Endothelial cell of umbilical vein (primary cell): Measurements from ENCODE around the gene TRAIP. TPM values are rescaled to one million over a fixed set of nuclear protein-coding genes. Genes with fewer than 3 reads are reported as not detected.

Experiments
- BruUV-seq: library from RNA; stranded (reverse); fragments of 400-500 nt; replicated peaks from 2 replicates; lab custom pipeline; 2021; lab: Mats Ljungman, UMichigan
- CTCF ChIA-PET: fragments of 300-600, 350-600 bp; sonication (Branson Sonifier 250); formaldehyde crosslinking; loops from one replicate; lab custom pipeline; 2021; ENCODE audit warnings: antibody characterized with exemption, inconsistent platforms; lab: Charles Lee
- POLR2A ChIA-PET: fragments of 300-600, 350-600 bp; sonication (Branson Sonifier 250); formaldehyde crosslinking; loops from one replicate; lab custom pipeline; 2021; ENCODE audit warnings: antibody characterized with exemption, inconsistent platforms; lab: Charles Lee
- DNase-seq: peaks from one replicate; pipeline ENCODE4 v3.0.0-alpha.2; 2011; ENCODE audit warnings: low read depth, low spot score
- FAIRE-seq: peaks from 2 replicates; lab custom pipeline; 2011; peaks lifted over from hg19 to GRCh38; lab: Jason Lieb, UNC
- H2AFZ ChIP-seq: 2 replicates; pipeline ENCODE4 v1.6.0; 2012; ENCODE audit warnings: low read depth, low read length, control low read depth, inconsistent platforms
- H3K27ac ChIP-seq: 2 replicates; pipeline ENCODE4 v1.5.1; 2011; ENCODE audit warnings: low read depth, mild to moderate bottlenecking, control low read depth, low read length, moderate library complexity; ENCODE audit not compliant: insufficient read depth
- H3K27me3 ChIP-seq, 2 experiments: 2 replicates each; pipeline versions ENCODE4 v1.6.0 to v1.6.1; 2011; ENCODE audit warnings: low read length in 2 of 2, mixed read lengths in 1 of 2; ENCODE audit not compliant: control insufficient read depth in 2 of 2, insufficient read depth in 2 of 2
- H3K36me3 ChIP-seq, 2 experiments: 2 replicates in 1 of 2; 3 replicates in 1 of 2; pipeline ENCODE4 v1.5.1; 2011; ENCODE audit warnings: low read length in 2 of 2, mild to moderate bottlenecking in 1 of 2, moderate library complexity in 1 of 2; ENCODE audit not compliant: control insufficient read depth in 2 of 2, insufficient read depth in 2 of 2; ENCODE audit errors: extremely low read depth in 1 of 2
- H3K4me1 ChIP-seq: 3 replicates; pipeline ENCODE4 v1.5.1; 2011; ENCODE audit warnings: mild to moderate bottlenecking, low read length; ENCODE audit not compliant: control insufficient read depth, insufficient read depth; ENCODE audit errors: extremely low read depth
- H3K4me2 ChIP-seq: 2 replicates; pipeline ENCODE4 v1.6.1; 2011; ENCODE audit warnings: low read length, control low read depth, mixed read lengths; ENCODE audit not compliant: insufficient read depth
- H3K4me3 ChIP-seq, 3 experiments: fragments of 200-600 bp in 1 of 3; sonication (generic), shearing (Covaris generic) in 1 of 3; replicated peaks in 1 of 3; 2 replicates each; pipeline ENCODE4 v1.5.1; 2011 to 2016; ENCODE audit warnings: control low read depth in 3 of 3, low read length in 3 of 3, mild to moderate bottlenecking in 2 of 3, inconsistent platforms in 1 of 3, low read depth in 1 of 3, moderate library complexity in 1 of 3; ENCODE audit not compliant: insufficient read depth in 1 of 3
- H3K79me2 ChIP-seq: 2 replicates; pipeline ENCODE4 v1.6.0; 2012; ENCODE audit warnings: low read length, inconsistent platforms; ENCODE audit not compliant: control insufficient read depth, insufficient read depth
- H3K9ac ChIP-seq: replicated peaks from 2 replicates; pipeline ENCODE3; 2011; ENCODE audit warnings: low read length, control low read depth; ENCODE audit not compliant: insufficient read depth; ENCODE audit errors: extremely low read depth
- H3K9me1 ChIP-seq: replicated peaks from 3 replicates; pipeline ENCODE4 v1.6.0; 2011; ENCODE audit warnings: mild to moderate bottlenecking, low read length; ENCODE audit not compliant: control insufficient read depth, insufficient read depth; ENCODE audit errors: extremely low read depth
- H3K9me3 ChIP-seq: replicated peaks from 2 replicates; pipeline ENCODE4 v1.5.1; 2012; ENCODE audit warnings: low read length, inconsistent platforms; ENCODE audit not compliant: control insufficient read depth, insufficient read depth
- H4K20me1 ChIP-seq: replicated peaks from 2 replicates; pipeline ENCODE3; 2011; ENCODE audit warnings: mild to moderate bottlenecking, low read length; ENCODE audit not compliant: control insufficient read depth, insufficient read depth; ENCODE audit errors: extremely low read depth
- CTCF ChIP-seq, 2 donors: IDR thresholded peaks; 1 replicate in 1 of 2; 2 replicates in 1 of 2; pipeline ENCODE4 v1.5.1; 2011; ENCODE audit warnings: low read length in 2 of 2, mild to moderate bottlenecking in 2 of 2, moderate library complexity in 2 of 2, control low read depth in 1 of 2, inconsistent platforms in 1 of 2, low read depth in 1 of 2; ENCODE audit not compliant: insufficient read depth in 1 of 2; ENCODE audit errors: extremely low read depth in 1 of 2
- EZH2 ChIP-seq: IDR thresholded peaks from 2 replicates; pipeline ENCODE4 v1.6.1; 2012; ENCODE audit warnings: borderline replicate concordance, low read depth, mild to moderate bottlenecking, moderate library complexity, low read length, inconsistent platforms; ENCODE audit not compliant: severe bottlenecking
- FOS ChIP-seq: IDR thresholded peaks from 2 replicates; pipeline ENCODE4 v1.6.1; 2011; ENCODE audit warnings: mild to moderate bottlenecking, low read length, moderate library complexity, borderline replicate concordance; ENCODE audit not compliant: insufficient read depth
- GATA2 ChIP-seq: IDR thresholded peaks from 2 replicates; pipeline ENCODE4 v1.7.0; 2011; ENCODE audit warnings: low read depth, mild to moderate bottlenecking, moderate library complexity, mixed read lengths, low read length; ENCODE audit not compliant: insufficient read length, insufficient read depth
- JUN ChIP-seq: IDR thresholded peaks from 2 replicates; pipeline ENCODE4 v1.6.1; 2011; ENCODE audit warnings: borderline replicate concordance, low read depth; ENCODE audit not compliant: insufficient read length, insufficient read depth
- MAX ChIP-seq: IDR thresholded peaks from 2 replicates; pipeline ENCODE4 v1.6.1; 2011; ENCODE audit not compliant: insufficient read depth, insufficient read length
- MYC ChIP-seq: IDR thresholded peaks from one replicate; pipeline ENCODE4 v1.6.1; 2011; ENCODE audit warnings: mild to moderate bottlenecking, low read depth, low read length
- POLR2A ChIP-seq: IDR thresholded peaks from 2 replicates; pipeline ENCODE4 v1.6.1; 2012; ENCODE audit warnings: low read depth, mild to moderate bottlenecking, control low read depth, low read length
- POLR2AphosphoS5 ChIP-seq: IDR thresholded peaks from 2 replicates; pipeline ENCODE4 v1.6.1; 2012; ENCODE audit warnings: low read depth, mild to moderate bottlenecking, control low read depth, low read length, moderate library complexity; ENCODE audit not compliant: insufficient read depth
- dilution Hi-C: fragments of 300-500 bp; cut with MboI; formaldehyde crosslinking; loops from one replicate; pipeline ENCODE4 v1.15.0; 2019; ENCODE audit warnings: low sequenced_read_pairs; ENCODE audit not compliant: extremely low pct_ligation_motif_present
- intact Hi-C: fragments of 100-400 bp; cut with micrococcal nuclease; formaldehyde crosslinking; loops from one replicate; pipeline ENCODE4 v1.10.0; 2022
- polyA plus RNA-seq, 4 experiments: library from polyadenylated mRNA; depleted of rRNA in 3 of 4; stranded (reverse) in 3 of 4; unstranded in 1 of 4; fragments of >200 nt; gene quantifications; 2 replicates each; pipeline versions ENCODE4 v1.2.1 to v1.2.3, GENCODE V29; 2011 to 2012; ENCODE audit warnings: missing spikeins in 1 of 4
- total RNA-seq: library from RNA; stranded (reverse); gene quantifications from 2 replicates; pipeline ENCODE4 v1.2.3, GENCODE V29; 2021

The TRAIP gene
- total and polyA plus RNA-seq, 2 donors (not counting 3 experiments of a cell fraction or from before 2014, with no cell fraction given), result 9.5 to 13.4 TPM

GRCh38 chr3:49844464-49845183 is 11.7 kb downstream of the TRAIP start:
- Histone ChIP-seq H3K4me2 (no peak overlapping the region), H3K27me3 (no peaks in the 10 kb centered on the region), H3K4me1 (peaks cover 11% of the 10 kb centered on the region), H3K9me1 (no peaks in the 10 kb centered on the region), H3K9me3 (no peaks in the 10 kb centered on the region), H3K79me2 (no peaks in the 10 kb centered on the region), H3K36me3 (peaks cover 0 to 2% of the 10 kb centered on the region in 2 experiments), H3K9ac (no peak overlapping the region), H4K20me1 (no peaks in the 10 kb centered on the region), H2AFZ (no peak overlapping the region), H3K27ac (no peak overlapping the region), H3K4me3 (no peak overlapping the region)
- ChIA-PET POLR2A (no interaction called here), CTCF (interaction anchor here (0.9 to 2.9 kb wide), 4 partner anchors 18 to 42 kb away, joined by 3 to 16 read pairs (median 6); partner anchors contain the start of gene INKA1)
- no peak for TF ChIP-seq FOS
- TF ChIP-seq EZH2, result no peak
- no peak for TF ChIP-seq GATA2
- BruUV-seq, result no TSS peak
- no peak for FAIRE-seq
- dilution Hi-C loops (no loop called here), intact Hi-C loops (no loop called here)
- no peak for DNase-seq

GRCh38 chr3:49842843-49843517 is 13.4 kb downstream of the TRAIP start:
- TF ChIP-seq MAX (no peak), GATA2 (no peak), FOS (no peak), POLR2AphosphoS5 (no peak), JUN (no peak), POLR2A (no peak), MYC (no peak), EZH2 (no peak), CTCF (IDR thresholded peaks at IDR 0.05; ENCODE audit: extremely low read depth in 1 of 2, insufficient read depth in 1 of 2, low read depth in 1 of 2, low read length in 2 of 2) (no peak)
- Histone ChIP-seq H3K9me3 (no peaks in the 10 kb centered on the region), H3K27me3 (no peaks in the 10 kb centered on the region), H3K4me3 (no peak overlapping the region), H3K79me2 (no peaks in the 10 kb centered on the region), H3K36me3 (peaks cover 0 to 2% of the 10 kb centered on the region in 2 experiments), H2AFZ (no peak overlapping the region), H3K27ac (no peak overlapping the region), H3K9me1 (no peaks in the 10 kb centered on the region), H3K4me2 (no peak overlapping the region), H3K4me1 (peaks cover 15% of the 10 kb centered on the region), H4K20me1 (no peaks in the 10 kb centered on the region), H3K9ac (no peak overlapping the region)
- DNase-seq, result no peak
- no peak for FAIRE-seq
- dilution Hi-C loops (no loop called here), intact Hi-C loops (no loop called here)
- POLR2A ChIA-PET, result no interaction called here
- BruUV-seq, result no TSS peak
- CTCF ChIA-PET, result interaction anchor here (5.2 to 11.8 kb wide), 2 partner anchors 40 to 57 kb away, joined by 65 to 545 read pairs; partner anchors contain the start of genes CDHR4 and INKA1
